Urinary bladder (tissue), 4 donors: ENCODE measurements around the gene OTOGL. TPM values are rescaled to one million over a fixed set of nuclear protein-coding genes. Genes with fewer than 3 reads are reported as not detected.

Source experiments
- DNase-seq: peaks from one replicate; pipeline ENCODE4 v3.0.0-alpha.2; 2015; ENCODE audit errors: extremely low spot score
- H3K27ac ChIP-seq: one replicate; pipeline ENCODE4 v1.5.1; 2013; ENCODE audit warnings: low read depth, mild to moderate bottlenecking, moderate library complexity
- H3K36me3 ChIP-seq: one replicate; pipeline ENCODE4 v1.6.1; 2013; ENCODE audit warnings: mild to moderate bottlenecking, moderate library complexity; ENCODE audit not compliant: insufficient read depth
- H3K4me1 ChIP-seq: one replicate; pipeline ENCODE4 v1.6.1; 2013; ENCODE audit warnings: mild to moderate bottlenecking, moderate library complexity; ENCODE audit not compliant: insufficient read depth
- H3K4me3 ChIP-seq: one replicate; pipeline ENCODE4 v1.5.1; 2013; ENCODE audit warnings: low read depth, low read length
- WGBS: extraction: QIAGEN DNeasy Blood & Tissue Kit; methylation state at CpG from one replicate; pipeline ENCODE4 v1.1.7; 2013; 5-methylcytosine and 5-hydroxymethylcytosine counted together
- polyA plus RNA-seq: library from polyadenylated mRNA; stranded (reverse); fragments of 200-250 nt; gene quantifications from one replicate; pipeline ENCODE4 v1.2.3, GENCODE V29; 2013
- small RNA-seq: library from RNA; depleted of rRNA; stranded (forward); fragments of <200 nt; gene quantifications from one replicate; pipeline ENCODE3, GENCODE V24; 2014
- total RNA-seq: library from RNA; depleted of rRNA; stranded (reverse); fragments of >200 nt; gene quantifications from one replicate; pipeline ENCODE4 v1.2.3, GENCODE V29; 2014
- donor health status: healthy with polysubstance abuse.
- donor health status: healthy.

The OTOGL gene
- total and polyA plus RNA-seq, 2 donors, result 0.66 to 4.5 TPM

DNA sequence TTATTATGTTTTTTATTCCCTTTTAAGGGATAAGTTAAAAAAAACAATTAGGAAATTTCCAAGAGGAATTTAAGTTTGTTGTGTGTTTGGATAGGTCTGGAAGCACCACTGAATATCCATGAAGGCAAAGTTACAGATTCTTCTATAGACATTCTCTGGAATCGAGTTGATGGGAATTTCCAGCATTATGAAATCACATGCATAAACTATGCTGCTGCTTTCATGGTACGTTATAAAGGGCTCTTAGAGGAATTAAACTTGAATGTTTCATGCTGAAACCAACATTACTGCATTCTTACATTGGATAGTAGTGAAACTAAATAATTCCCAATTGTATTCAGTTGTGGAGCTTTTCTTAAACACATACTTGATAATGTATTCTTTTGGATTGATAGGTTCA, 323.2 kb downstream of the OTOGL start:
- no peak for DNase-seq
- WGBS, result 56% methylated on average over 2 of the region's 2 CpGs

More for the DNA sequence above, 323.2 kb downstream of the OTOGL start:
- Histone ChIP-seq H3K4me1 (no peaks in the 10 kb centered on the region), H3K36me3 (no peaks in the 10 kb centered on the region), H3K4me3 (no peak overlapping the region), H3K27ac (no peak overlapping the region)

Small RNA genes lying within 50 kb of the gene (small RNA-seq; reads per million reads assigned to genes)
- gene RN7SKP261 (not detected), gene RNU7-106P (not detected)

Other genes starting within 250 kb of the OTOGL start
- gene PPP1R12A, start 164.4 kb upstream of the OTOGL start, total RNA-seq, result 668 TPM
- gene PPP1R12A, start 164.4 kb upstream of the OTOGL start, polyA plus RNA-seq, result 177 TPM